Body of pancreas (tissue), 4 donors: Measurements from ENCODE around the gene LOXHD1. TPM values are rescaled to one million over a fixed set of nuclear protein-coding genes. Genes with fewer than 3 reads are reported as not detected.

Source experiments
- ATAC-seq: fragments of 150-250 bp; one replicate; pipeline ENCODE4 v1.9.1; 2016
- DNase-seq, 4 donors: peaks; one replicate each; pipeline ENCODE4 v3.0.0-alpha.2; 2019
- H3K27ac ChIP-seq, 4 donors: fragments of 200-600 bp; sonication (generic); 1 replicate in 3 of 4; 2 replicates in 1 of 4; pipeline versions ENCODE4 v1.5.1 to v1.6.1; 2016 to 2019; ENCODE audit warnings: mild to moderate bottlenecking in 1 of 4, mixed read lengths in 1 of 4, moderate library complexity in 1 of 4
- H3K27me3 ChIP-seq, 2 donors: fragments of 200-600 bp; sonication (generic); one replicate each; pipeline ENCODE4 v1.6.0; 2016; ENCODE audit warnings: mild to moderate bottlenecking in 1 of 2
- H3K36me3 ChIP-seq, 2 donors: fragments of 200-600 bp; sonication (generic); replicated peaks in 1 of 2; 2 replicates each; pipeline ENCODE4 v1.5.1; 2016; ENCODE audit warnings: low read depth in 2 of 2; ENCODE audit not compliant: insufficient read depth in 1 of 2
- H3K4me1 ChIP-seq: fragments of 200-600 bp; sonication (generic); one replicate; pipeline ENCODE4 v1.6.0; 2016
- H3K4me3 ChIP-seq, 2 donors: fragments of 200-600 bp; sonication (generic); 1 replicate in 1 of 2; 2 replicates in 1 of 2; pipeline ENCODE4 v1.5.1; 2016 to 2019
- H3K9me3 ChIP-seq, 3 donors: fragments of 200-600 bp; sonication (generic); 1 replicate in 2 of 3; 2 replicates in 1 of 3; pipeline ENCODE4 v1.5.1; 2016
- POLR2A ChIP-seq, 3 donors: fragments of 450-650 bp; IDR thresholded peaks; one replicate each; pipeline ENCODE4 v1.6.1; 2016; ENCODE audit warnings: antibody characterized with exemption in 3 of 3, mild to moderate bottlenecking in 2 of 3
- WGBS, 2 donors: methylation state at CpG; one replicate each; pipeline ENCODE4 v1.1.5; 2017; 5-methylcytosine and 5-hydroxymethylcytosine counted together
- intact Hi-C: fragments of 100-400 bp; cut with DNase I; formaldehyde crosslinking; loops from one replicate; pipeline ENCODE4 v1.15.1; 2023
- total RNA-seq, 2 donors: library from RNA; depleted of rRNA; stranded (reverse); fragments of >200 nt; gene quantifications; one replicate each; pipeline ENCODE4 v1.1.0, GENCODE V29; 2016
- TF ChIP-seq, protein P1 (sequence below), 7 experiments: fragments of 450-650 bp in 4 of 7; fragments of 200-600 bp in 3 of 7; sonication (generic) in 3 of 7; IDR thresholded peaks; one replicate each; pipeline ENCODE4 v1.5.1; 2016 to 2019; ENCODE audit warnings: antibody characterized with exemption in 7 of 7

Gene LOXHD1
- total RNA-seq, 2 donors from 2014 or later = 0.26 TPM; not detected in 1

DNA sequence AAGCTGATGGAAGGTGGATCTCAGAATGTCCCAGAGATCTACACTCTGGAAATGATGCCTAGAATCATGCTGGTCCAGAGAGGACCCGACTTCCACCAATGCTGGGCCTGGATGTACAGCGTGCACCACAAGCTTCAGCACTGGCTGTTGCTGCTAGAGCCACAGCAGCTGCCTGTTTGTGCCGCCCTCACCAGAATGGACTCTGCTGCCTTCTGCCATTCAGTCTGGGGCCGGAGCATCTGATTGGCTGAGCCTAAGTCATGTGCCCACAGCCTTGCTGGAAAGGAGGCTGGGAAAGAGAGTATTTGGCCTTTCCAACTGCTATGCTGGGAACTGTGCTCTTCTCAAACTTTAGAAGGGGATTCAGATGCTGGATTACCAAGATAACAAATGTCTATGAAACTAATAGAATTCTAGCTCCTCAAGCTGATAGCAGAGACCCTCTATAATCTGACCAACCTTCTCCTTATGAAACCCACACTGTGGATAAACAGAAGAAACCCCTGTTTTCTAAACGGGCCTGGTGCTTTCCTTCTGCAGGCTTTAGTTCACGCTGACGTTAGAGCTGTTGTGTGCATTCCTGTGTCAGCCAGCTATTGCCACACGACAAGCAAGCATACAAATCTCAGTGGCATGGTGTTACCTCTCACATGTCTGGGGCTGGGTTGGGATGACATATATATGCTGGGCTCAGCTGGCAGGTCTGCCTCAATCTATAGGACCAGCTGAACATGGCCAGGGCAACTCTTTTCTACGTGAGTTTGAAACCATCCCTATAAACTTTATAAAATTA is 4.1 kb upstream of the LOXHD1 start:
- intact Hi-C loops = no loop called here
- WGBS, 2 donors = 43 to 57% methylated on average over 7 to 9 of the region's 9 CpGs
- H3K4me1 ChIP-seq = no peaks in the 10 kb centered on the region
- no peak for TF ChIP-seq POLR2A (IDR thresholded peaks at IDR 0.05)
- TF ChIP-seq, protein P1, sequence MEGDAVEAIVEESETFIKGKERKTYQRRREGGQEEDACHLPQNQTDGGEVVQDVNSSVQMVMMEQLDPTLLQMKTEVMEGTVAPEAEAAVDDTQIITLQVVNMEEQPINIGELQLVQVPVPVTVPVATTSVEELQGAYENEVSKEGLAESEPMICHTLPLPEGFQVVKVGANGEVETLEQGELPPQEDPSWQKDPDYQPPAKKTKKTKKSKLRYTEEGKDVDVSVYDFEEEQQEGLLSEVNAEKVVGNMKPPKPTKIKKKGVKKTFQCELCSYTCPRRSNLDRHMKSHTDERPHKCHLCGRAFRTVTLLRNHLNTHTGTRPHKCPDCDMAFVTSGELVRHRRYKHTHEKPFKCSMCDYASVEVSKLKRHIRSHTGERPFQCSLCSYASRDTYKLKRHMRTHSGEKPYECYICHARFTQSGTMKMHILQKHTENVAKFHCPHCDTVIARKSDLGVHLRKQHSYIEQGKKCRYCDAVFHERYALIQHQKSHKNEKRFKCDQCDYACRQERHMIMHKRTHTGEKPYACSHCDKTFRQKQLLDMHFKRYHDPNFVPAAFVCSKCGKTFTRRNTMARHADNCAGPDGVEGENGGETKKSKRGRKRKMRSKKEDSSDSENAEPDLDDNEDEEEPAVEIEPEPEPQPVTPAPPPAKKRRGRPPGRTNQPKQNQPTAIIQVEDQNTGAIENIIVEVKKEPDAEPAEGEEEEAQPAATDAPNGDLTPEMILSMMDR (IDR thresholded peaks at IDR 0.05) = no peak
- no peaks in the 10 kb centered on the region for H3K36me3 ChIP-seq
- peak in 2 of 4 donors; percentile 19 to 25 for DNase-seq
- no peak overlapping the region for H3K27ac ChIP-seq
- H3K27me3 ChIP-seq = no peaks in the 10 kb centered on the region
- no peak overlapping the region for H3K4me3 ChIP-seq
- H3K9me3 ChIP-seq = no peaks in the 10 kb centered on the region
- no peak for ATAC-seq

DNA sequence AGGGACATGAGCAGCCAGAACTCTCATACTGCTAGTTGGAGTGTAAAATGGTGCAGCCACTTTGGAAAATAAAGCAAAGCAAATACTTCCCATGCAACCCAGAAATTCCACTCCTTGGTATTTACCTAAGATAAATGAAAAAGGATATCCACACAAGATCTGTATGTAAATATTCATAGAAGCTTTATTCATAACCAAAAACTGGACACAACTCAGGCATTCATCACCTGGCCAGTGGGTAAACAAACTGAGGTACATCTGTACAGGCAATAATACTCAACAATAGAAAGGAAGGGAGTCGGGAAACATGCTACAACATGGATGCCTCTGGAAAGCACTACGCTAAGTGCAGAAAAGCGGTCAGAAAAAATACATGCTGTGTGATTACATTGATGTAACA is 2.5 kb upstream of the LOXHD1 start:
- no peak for TF ChIP-seq POLR2A (IDR thresholded peaks at IDR 0.05)
- TF ChIP-seq, protein P1 (IDR thresholded peaks at IDR 0.05) = no peak
- no peak overlapping the region for H3K4me3 ChIP-seq
- 68 to 69% methylated on average over 3 of the region's 3 CpGs for WGBS, 2 donors
- ATAC-seq (no peak), DNase-seq (no peak)
- no peaks in the 10 kb centered on the region for H3K4me1 ChIP-seq
- no peaks in the 10 kb centered on the region for H3K9me3 ChIP-seq
- no peak overlapping the region for H3K27ac ChIP-seq
- intact Hi-C loops = loop anchor here (5.0 kb wide), 1 partner anchor 512 kb away; no protein-coding TSS in a partner anchor
- H3K27me3 ChIP-seq = no peaks in the 10 kb centered on the region
- no peaks in the 10 kb centered on the region for H3K36me3 ChIP-seq

DNA sequence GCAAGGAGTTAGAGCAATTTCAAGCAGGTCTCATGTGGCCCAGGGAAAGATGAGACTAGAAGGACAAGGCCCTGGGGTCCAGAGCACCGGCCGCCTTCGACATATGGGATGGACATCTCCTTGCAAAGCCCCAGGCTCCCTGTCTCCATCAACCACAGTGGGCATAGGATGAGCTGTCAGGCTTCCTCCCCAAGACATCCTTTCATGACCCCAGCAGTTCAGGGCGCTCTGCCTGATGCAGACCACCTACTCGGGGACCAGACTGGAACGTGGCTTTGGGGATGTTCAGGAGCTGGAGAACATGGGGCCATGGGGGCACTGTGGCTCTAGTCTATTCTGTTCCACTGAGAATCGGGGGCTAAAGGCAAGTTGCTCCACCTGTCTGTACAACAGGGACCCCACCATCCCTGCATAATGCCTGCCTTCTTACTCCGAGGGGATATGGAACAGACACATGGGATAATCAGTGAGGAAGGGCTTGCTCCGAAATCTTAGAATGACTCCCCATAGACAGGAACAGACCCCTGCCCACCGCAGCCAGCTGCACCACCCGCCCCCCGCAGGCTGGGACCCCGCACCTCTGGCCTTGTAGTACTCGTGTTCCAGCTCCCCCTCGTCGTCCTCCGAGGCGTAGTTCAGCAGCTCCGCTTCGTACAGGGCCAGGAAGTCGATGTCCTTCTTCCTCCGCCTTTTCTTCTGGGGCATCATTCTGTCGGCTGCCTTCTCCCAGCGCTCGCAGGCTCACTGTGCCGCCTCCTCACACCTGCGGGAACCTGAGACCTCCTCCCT is 500 bp downstream of the LOXHD1 start:
- 60 to 65% methylated on average over 26 to 27 of the region's 27 CpGs for WGBS, 2 donors
- no peak for ATAC-seq
- no peaks in the 10 kb centered on the region for H3K27me3 ChIP-seq
- H3K9me3 ChIP-seq = no peaks in the 10 kb centered on the region
- H3K27ac ChIP-seq = no peak overlapping the region
- intact Hi-C loops = loop anchor here (5.0 kb wide), 1 partner anchor 509 kb away; no protein-coding TSS in a partner anchor
- no peaks in the 10 kb centered on the region for H3K4me1 ChIP-seq
- no peak for DNase-seq
- no peaks in the 10 kb centered on the region for H3K36me3 ChIP-seq
- TF ChIP-seq, protein P1 (IDR thresholded peaks at IDR 0.05) = no peak
- TF ChIP-seq POLR2A (IDR thresholded peaks at IDR 0.05) = no peak
- H3K4me3 ChIP-seq = no peak overlapping the region

DNA sequence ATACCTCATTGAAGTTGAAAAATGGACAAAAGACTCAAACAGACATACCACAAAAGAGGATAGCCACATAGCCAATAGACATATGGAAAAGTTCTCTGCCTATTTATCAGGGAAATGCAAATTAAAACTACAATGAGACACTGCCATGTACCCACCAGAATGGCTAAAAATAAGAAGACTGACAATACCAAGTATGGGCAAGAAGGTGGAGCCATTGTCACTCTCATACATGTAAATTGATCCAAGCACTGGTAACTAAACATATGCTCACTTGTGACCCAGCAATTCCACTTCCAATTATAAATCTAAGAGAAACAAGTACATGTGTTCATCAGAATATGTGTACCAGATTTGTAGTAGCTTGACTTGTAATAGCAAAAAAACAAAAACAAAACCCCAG is 4.6 kb downstream of the LOXHD1 start:
- intact Hi-C loops = no loop called here
- TF ChIP-seq POLR2A (IDR thresholded peaks at IDR 0.05) = no peak
- TF ChIP-seq, protein P1 (IDR thresholded peaks at IDR 0.05) = no peak
- ATAC-seq = no peak

More for the DNA sequence above, 4.6 kb downstream of the LOXHD1 start:
- H3K36me3 ChIP-seq = no peaks in the 10 kb centered on the region
- no peak for DNase-seq
- no peaks in the 10 kb centered on the region for H3K9me3 ChIP-seq
- H3K4me3 ChIP-seq = no peak overlapping the region
- H3K4me1 ChIP-seq = no peaks in the 10 kb centered on the region
- no peak overlapping the region for H3K27ac ChIP-seq
- no peaks in the 10 kb centered on the region for H3K27me3 ChIP-seq
